ENCODE data around the gene LRFN5.

Gene LRFN5

DNA sequence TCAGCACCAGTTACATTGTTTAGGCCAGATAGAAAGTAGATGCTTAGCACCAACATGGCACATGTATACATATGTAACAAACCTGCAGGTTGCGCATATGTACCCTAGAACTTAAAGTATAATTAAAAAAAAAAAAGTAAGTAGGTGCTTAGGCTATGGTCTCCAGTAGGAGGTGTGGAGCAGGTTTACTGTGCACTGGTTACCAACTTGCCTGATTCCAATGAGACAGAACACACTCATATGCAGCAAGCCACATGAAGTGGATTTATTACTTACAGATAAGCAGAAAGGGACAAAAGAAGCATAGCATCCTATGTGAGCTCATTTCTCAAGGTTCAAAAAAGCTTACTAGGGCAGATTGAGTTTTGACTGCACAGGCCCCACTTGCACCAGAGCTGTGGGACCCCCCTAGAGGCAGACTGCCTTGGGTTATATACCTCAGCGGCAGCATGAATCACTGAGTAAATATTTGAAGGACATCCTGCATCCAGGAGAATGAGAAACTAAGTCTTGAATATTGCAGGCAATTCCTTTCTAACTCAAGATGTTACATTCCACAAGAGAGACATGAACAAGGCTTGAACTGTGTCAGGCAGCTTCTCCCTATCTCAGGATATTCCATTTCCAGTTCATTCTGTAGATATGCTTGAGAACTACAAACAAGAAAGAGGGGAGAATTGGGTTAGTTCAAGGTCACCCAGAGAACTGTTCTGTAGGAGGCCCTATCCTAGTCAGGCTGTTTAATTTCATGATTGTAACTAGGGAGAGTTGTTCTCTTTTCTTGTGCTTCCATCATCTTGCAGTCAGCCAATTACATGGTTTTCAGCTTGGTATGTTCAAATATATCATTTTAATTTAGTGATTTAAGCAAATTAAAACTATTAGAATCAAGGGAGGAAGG lies 30.1 kb downstream of the LRFN5 start:
- Histone ChIP-seq H3K4me3 (no peak overlapping the region), H3K27me3 (no peaks in the 10 kb centered on the region), H3K4me2 (no peak overlapping the region), H3K9me3 (no peaks in the 10 kb centered on the region), H3K4me1 (no peaks in the 10 kb centered on the region), H4K20me1 (no peaks in the 10 kb centered on the region), H3K27ac (no peak overlapping the region), H3K9ac (no peak overlapping the region), H3K36me3 (no peaks in the 10 kb centered on the region)
- no peak for TF ChIP-seq Cebpa-rat (IDR thresholded peaks at IDR 0.05)

DNA sequence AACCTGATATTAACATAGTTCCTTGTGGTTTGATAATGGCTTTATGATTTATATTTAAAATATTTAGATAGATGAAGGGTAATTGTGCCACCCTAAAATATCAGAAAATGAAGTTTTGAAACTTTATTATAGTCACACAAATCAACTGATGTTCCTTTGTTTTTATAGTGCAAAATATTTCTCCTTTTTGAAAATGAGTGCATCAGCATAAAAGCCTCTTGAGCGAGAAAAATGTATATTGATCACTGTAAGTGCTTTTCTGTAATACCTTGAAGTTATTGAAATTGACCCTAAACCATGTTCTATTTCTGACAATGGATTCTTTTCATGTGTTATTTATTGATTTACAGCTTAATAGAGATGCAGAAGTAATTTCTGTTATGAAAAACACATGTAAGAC lies 35.0 kb downstream of the LRFN5 start:
- H3K4me3 ChIP-seq: no peak overlapping the region
- H3K27ac ChIP-seq: no peak overlapping the region
- TF ChIP-seq Cebpa-rat (IDR thresholded peaks at IDR 0.05): no peak
- H3K27me3 ChIP-seq: no peaks in the 10 kb centered on the region
- H3K4me1 ChIP-seq: no peaks in the 10 kb centered on the region
- no peaks in the 10 kb centered on the region for H4K20me1 ChIP-seq
- H3K9me3 ChIP-seq: no peaks in the 10 kb centered on the region
- H3K9ac ChIP-seq: no peak overlapping the region
- H3K4me2 ChIP-seq: no peak overlapping the region
- H3K36me3 ChIP-seq: no peaks in the 10 kb centered on the region

DNA sequence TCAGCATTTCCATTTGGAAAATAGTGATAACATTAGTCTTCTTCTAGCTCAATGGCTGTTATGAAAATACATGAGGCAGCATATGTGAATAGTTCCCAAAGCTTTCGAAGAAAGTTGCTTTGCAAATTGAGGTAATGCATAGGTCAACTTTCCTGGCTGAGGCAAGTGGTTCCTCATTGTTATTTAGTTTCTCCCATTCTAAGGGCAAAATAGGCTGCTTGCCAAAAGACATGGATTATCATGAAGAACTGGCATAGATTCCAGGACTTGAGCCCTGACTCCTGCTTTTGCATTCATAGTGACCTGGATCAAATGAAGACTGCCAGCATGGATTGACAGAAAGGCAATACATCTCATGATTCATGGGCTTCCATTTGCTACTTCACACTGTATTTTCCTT lies 35.7 kb downstream of the LRFN5 start:
- Histone ChIP-seq H3K9ac (no peak overlapping the region), H3K9me3 (no peaks in the 10 kb centered on the region), H3K36me3 (no peaks in the 10 kb centered on the region), H3K4me2 (no peak overlapping the region), H3K27me3 (no peaks in the 10 kb centered on the region), H3K27ac (no peak overlapping the region), H3K4me3 (no peak overlapping the region), H4K20me1 (no peaks in the 10 kb centered on the region), H3K4me1 (no peaks in the 10 kb centered on the region)
- no peak for TF ChIP-seq Cebpa-rat (IDR thresholded peaks at IDR 0.05)

DNA sequence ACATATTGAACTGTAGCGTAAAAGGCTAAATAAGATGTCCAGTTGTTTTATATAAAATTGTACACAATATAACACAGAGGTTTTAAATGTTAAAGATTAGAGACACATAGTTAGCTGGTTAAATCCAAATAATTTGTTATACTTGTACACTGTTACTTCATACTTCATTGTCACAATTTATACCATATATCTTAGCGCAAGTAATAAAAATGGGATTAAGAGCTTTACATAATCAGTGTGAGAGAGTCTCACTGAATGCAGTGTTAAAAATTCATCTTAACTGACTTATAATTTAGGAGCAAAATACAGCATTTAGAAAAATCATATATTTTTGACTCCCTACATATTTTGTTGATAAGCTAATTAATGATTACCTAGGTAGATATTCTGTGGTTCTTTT lies 36.1 kb downstream of the LRFN5 start:
- H3K9ac ChIP-seq: no peak overlapping the region
- no peak for TF ChIP-seq Cebpa-rat (IDR thresholded peaks at IDR 0.05)
- H4K20me1 ChIP-seq: no peaks in the 10 kb centered on the region
- H3K4me1 ChIP-seq: no peaks in the 10 kb centered on the region
- no peak overlapping the region for H3K4me2 ChIP-seq
- H3K4me3 ChIP-seq: no peak overlapping the region
- H3K27me3 ChIP-seq: no peaks in the 10 kb centered on the region
- H3K9me3 ChIP-seq: no peaks in the 10 kb centered on the region
- no peak overlapping the region for H3K27ac ChIP-seq
- H3K36me3 ChIP-seq: no peaks in the 10 kb centered on the region

DNA sequence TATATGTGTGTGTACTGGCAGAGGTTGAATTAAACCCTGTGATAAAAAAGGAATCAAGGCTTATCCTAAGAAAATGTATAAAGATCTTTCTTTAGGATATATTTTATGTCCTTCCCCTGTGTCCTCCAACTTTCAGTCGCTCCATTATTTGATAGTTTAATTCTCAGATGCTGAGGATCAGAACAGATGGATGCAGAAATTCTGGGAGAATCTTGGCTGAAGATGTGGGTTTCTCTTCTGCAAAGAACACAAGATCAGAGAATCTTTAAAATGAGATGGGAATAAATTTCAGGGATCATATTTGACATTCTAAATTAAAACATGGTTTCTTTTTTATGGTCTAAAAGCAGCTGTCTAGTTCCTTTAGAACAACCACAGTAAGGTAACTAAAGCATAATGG lies 37.9 kb downstream of the LRFN5 start:
- Histone ChIP-seq H3K4me2 (no peak overlapping the region), H3K9ac (no peak overlapping the region), H3K27me3 (no peaks in the 10 kb centered on the region), H3K27ac (no peak overlapping the region), H4K20me1 (no peaks in the 10 kb centered on the region), H3K4me3 (no peak overlapping the region), H3K9me3 (no peaks in the 10 kb centered on the region), H3K36me3 (no peaks in the 10 kb centered on the region), H3K4me1 (no peaks in the 10 kb centered on the region)
- TF ChIP-seq Cebpa-rat (IDR thresholded peaks at IDR 0.05): no peak

DNA sequence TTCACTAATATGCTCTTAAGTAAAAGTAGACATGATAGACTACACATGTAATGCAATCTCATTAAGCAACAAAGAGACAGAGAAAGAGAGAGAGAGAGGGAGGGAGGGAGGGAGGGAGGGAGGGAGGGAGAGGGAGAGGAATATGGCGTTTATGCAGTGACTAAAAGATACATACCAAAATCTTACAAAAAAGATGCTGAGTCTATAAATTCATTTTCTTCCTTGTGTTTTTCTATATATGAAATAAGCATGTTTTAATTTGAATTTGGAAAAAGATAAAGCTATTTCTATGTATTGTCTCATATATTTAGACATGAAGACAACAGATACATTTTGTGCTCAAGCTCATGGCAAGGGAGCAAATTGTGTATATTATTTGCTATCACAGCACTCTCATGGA lies 44.1 kb downstream of the LRFN5 start:
- Histone ChIP-seq H3K9ac (no peak overlapping the region), H3K4me1 (no peaks in the 10 kb centered on the region), H3K4me2 (no peak overlapping the region), H3K9me3 (no peaks in the 10 kb centered on the region), H3K4me3 (no peak overlapping the region), H3K27me3 (no peaks in the 10 kb centered on the region), H4K20me1 (no peaks in the 10 kb centered on the region), H3K27ac (no peak overlapping the region), H3K36me3 (no peaks in the 10 kb centered on the region)
- no peak for TF ChIP-seq Cebpa-rat (IDR thresholded peaks at IDR 0.05)

DNA sequence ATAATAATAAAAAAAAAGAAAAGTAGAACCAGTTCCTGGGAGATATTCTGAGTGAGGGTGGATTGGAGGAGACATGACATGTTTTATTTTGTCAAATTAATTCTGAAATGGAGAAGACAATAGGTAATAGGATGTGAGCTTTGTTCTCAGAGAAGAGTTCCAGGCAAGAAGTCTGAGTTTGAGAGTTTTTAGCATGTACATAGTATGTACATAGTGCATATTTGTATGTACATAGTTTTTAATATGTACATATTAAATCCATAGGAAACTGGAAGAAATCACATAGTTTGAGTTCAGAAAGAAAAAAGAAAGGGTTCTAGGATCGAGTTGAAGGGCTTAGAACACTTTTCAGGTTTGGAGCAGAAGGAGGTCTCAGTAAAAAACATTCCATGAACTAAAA lies 47.5 kb downstream of the LRFN5 start:
- no peaks in the 10 kb centered on the region for H3K27me3 ChIP-seq

DNA sequence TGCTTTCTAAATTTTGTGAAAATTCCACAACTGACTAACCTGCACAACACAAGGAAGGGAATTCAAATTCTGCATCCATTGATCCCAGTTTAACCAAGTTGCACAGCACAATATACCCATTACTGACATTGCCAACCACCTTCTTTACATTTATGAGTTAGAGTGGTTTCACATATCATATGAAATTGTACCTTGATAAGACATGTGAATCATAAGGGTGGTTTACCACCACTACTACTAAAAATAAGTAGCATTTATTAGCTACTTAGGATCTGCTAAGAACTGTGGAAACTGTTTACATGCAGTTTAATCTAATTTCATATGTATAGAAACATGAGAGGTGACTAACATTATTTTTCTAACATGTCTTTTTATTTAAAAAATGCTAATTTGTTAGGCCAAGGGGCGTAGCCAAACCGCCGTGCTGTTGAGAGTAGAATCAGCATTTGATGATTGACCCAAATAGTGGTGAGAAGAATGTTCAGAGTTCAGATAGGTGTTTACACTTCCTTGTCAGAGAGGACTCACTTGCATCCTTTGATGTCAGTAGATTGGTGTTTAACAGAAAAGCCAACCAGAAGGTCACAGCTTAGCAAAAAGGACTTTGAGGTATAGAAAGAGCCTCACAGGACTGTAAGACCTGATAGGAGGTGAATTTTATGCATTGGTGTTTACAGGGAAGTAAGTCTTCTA lies 56.2 kb downstream of the LRFN5 start:
- H4K20me1 ChIP-seq: no peaks in the 10 kb centered on the region
- H3K9ac ChIP-seq: no peak overlapping the region
- no peaks in the 10 kb centered on the region for H3K9me3 ChIP-seq
- no peak for TF ChIP-seq Cebpa-rat (IDR thresholded peaks at IDR 0.05)
- no peaks in the 10 kb centered on the region for H3K36me3 ChIP-seq
- H3K4me2 ChIP-seq: no peak overlapping the region
- H3K27ac ChIP-seq: no peak overlapping the region
- no peak overlapping the region for H3K4me3 ChIP-seq
- no peaks in the 10 kb centered on the region for H3K4me1 ChIP-seq
- H3K27me3 ChIP-seq: no peaks in the 10 kb centered on the region

More for the DNA sequence above, 47.5 kb downstream of the LRFN5 start:
- Histone ChIP-seq H3K27ac (no peak overlapping the region), H3K36me3 (no peaks in the 10 kb centered on the region), H3K9me3 (no peaks in the 10 kb centered on the region), H4K20me1 (no peaks in the 10 kb centered on the region), H3K4me2 (no peak overlapping the region), H3K4me3 (no peak overlapping the region), H3K9ac (no peak overlapping the region), H3K4me1 (no peaks in the 10 kb centered on the region)
- no peak for TF ChIP-seq Cebpa-rat (IDR thresholded peaks at IDR 0.05)

DNA sequence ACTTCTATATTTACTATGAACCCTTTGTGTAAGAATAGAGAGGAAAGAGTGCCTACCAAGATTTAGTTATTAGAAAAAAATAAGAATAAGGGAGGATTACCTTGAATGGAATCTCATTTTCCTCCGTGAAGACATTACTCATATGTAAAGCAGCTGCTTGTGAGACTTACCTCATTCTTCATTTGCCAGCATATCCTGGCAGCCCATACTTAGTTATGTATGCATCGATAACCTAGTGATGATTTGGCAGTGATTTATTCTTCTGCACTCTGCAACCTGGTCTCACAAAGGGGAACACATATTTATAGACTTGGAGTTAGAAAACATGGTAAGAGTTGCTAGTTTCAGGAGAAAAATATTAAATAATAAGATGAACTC lies 56.8 kb downstream of the LRFN5 start:
- Histone ChIP-seq H3K27me3 (no peaks in the 10 kb centered on the region), H3K4me3 (no peak overlapping the region), H3K4me1 (no peaks in the 10 kb centered on the region), H3K4me2 (no peak overlapping the region), H3K9me3 (no peaks in the 10 kb centered on the region), H4K20me1 (no peaks in the 10 kb centered on the region), H3K9ac (no peak overlapping the region), H3K36me3 (no peaks in the 10 kb centered on the region), H3K27ac (no peak overlapping the region)
- no peak for TF ChIP-seq Cebpa-rat (IDR thresholded peaks at IDR 0.05)

DNA sequence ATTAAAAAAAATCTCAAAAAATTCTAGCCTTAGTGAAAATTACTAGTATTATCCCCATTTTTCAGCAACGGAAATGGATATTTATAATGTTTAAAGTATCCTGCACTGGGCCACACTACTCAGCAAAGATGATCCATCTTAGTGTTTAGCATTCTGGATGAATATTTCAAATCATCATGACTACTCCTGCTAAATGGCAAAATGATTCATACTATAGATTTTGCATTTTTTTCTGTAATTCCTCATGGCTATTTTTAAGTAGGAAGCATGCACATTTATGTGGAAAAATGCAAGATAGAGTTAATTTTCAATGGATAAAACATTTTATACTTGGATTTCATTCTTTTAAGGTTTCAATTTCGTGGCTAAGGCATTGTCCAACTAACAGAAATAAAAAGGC lies 59.6 kb downstream of the LRFN5 start:
- Histone ChIP-seq H3K9me3 (no peaks in the 10 kb centered on the region), H3K27me3 (no peaks in the 10 kb centered on the region), H3K4me3 (no peak overlapping the region), H4K20me1 (no peaks in the 10 kb centered on the region), H3K4me1 (no peaks in the 10 kb centered on the region), H3K27ac (no peak overlapping the region), H3K36me3 (no peaks in the 10 kb centered on the region), H3K4me2 (no peak overlapping the region), H3K9ac (no peak overlapping the region)
- TF ChIP-seq Cebpa-rat (IDR thresholded peaks at IDR 0.05): no peak
